HG02588 (cell line): ENCODE data around the gene CAMK2A.

Source experiments
- ATAC-seq: cut with Tn5 transposase; IDR thresholded peaks from one replicate; pipeline ENCODE4 v1.9.1; 2021; ENCODE audit warnings: mild to moderate bottlenecking, moderate library complexity; ENCODE audit not compliant: unreplicated experiment

CAMK2A gene

GRCh38 chr5:150289551-150290390 lies at the start of gene CAMK2A:
Gene CAMK2A, minus strand, starts transcription at chr5:150289773. Its CDS starts 148 bp downstream, at chr5:150289625.
- no peak for ATAC-seq

- ATAC-seq: no peak
These were observed 49.6 kb upstream of the CAMK2A start for GRCh38 chr5:150339165-150339564.

- ATAC-seq: no peak
These were observed 49.0 kb upstream of the CAMK2A start for GRCh38 chr5:150338546-150338945.

- ATAC-seq: no peak
These were observed 46.2 kb upstream of the CAMK2A start for GRCh38 chr5:150335778-150336177.

- no peak for ATAC-seq
These were observed 43.8 kb upstream of the CAMK2A start for GRCh38 chr5:150333400-150333799.

GRCh38 chr5:150329881-150330876 lies 40.6 kb upstream of the CAMK2A start:
- no peak for ATAC-seq

- no peak for ATAC-seq
These were observed 39.5 kb upstream of the CAMK2A start for GRCh38 chr5:150329038-150329437.

GRCh38 chr5:150328515-150328914 lies 38.9 kb upstream of the CAMK2A start:
- ATAC-seq: no peak

- ATAC-seq: no peak
These were observed 37.6 kb upstream of the CAMK2A start for GRCh38 chr5:150327139-150327538.

GRCh38 chr5:150326707-150327106 lies 37.1 kb upstream of the CAMK2A start:
- ATAC-seq: no peak

- ATAC-seq: no peak
These were observed 35.9 kb upstream of the CAMK2A start for GRCh38 chr5:150325426-150325825.

GRCh38 chr5:150323819-150324218 lies 34.2 kb upstream of the CAMK2A start:
- no peak for ATAC-seq

GRCh38 chr5:150323092-150323491 lies 33.5 kb upstream of the CAMK2A start:
- no peak for ATAC-seq

GRCh38 chr5:150322202-150322601 lies 32.6 kb upstream of the CAMK2A start:
- no peak for ATAC-seq

- ATAC-seq: no peak
These were observed 32.2 kb upstream of the CAMK2A start for GRCh38 chr5:150321784-150322183.

GRCh38 chr5:150321211-150321610 lies 31.6 kb upstream of the CAMK2A start:
- ATAC-seq: no peak

- ATAC-seq: no peak
These were observed 30.6 kb upstream of the CAMK2A start for GRCh38 chr5:150320044-150320613.

- ATAC-seq: no peak
These were observed 29.9 kb upstream of the CAMK2A start for GRCh38 chr5:150319484-150319790.

- ATAC-seq: no peak
These were observed 29.3 kb upstream of the CAMK2A start for GRCh38 chr5:150318613-150319483.
